D721Med (cell line): ENCODE results near the gene CCDC88C.

Experiments used
- DNase-seq: peaks from one replicate; pipeline ENCODE4 v3.0.0; 2011; ENCODE audit warnings: low spot score; ENCODE audit not compliant: insufficient read length
- FAIRE-seq: peaks from 2 replicates; lab custom pipeline; 2011; peaks lifted over from hg19 to GRCh38; lab: Jason Lieb, UNC
- TF ChIP-seq, protein P1 (sequence below): IDR thresholded peaks from 2 replicates; pipeline ENCODE4 v1.5.1; 2012; ENCODE audit warnings: mild to moderate bottlenecking, control low read depth; ENCODE audit not compliant: insufficient read depth; ENCODE audit errors: missing control alignments

CCDC88C gene

DNA sequence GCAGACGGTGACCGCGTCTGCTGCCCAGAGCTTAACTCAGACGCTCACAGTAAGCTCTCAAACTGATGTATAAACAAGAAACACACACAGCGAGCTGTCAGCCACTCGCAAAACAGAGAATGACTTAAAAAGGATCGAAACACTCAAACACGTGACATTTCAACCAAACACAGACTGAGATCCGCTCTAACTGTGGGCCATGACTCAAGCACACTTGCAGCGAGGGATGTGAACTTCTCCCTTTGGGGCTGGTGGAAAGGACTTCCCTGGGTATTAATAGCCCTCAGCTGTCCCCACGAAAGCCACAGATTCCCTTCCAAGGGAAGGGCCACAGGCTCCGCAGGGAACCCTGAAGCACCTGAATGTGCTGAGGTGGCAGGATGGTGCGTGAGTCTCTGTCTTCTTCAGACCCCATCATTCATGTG lies 29.1 kb downstream of the CCDC88C start:
- FAIRE-seq (peak; percentile 85), DNase-seq (no peak)
- TF ChIP-seq, protein P1, sequence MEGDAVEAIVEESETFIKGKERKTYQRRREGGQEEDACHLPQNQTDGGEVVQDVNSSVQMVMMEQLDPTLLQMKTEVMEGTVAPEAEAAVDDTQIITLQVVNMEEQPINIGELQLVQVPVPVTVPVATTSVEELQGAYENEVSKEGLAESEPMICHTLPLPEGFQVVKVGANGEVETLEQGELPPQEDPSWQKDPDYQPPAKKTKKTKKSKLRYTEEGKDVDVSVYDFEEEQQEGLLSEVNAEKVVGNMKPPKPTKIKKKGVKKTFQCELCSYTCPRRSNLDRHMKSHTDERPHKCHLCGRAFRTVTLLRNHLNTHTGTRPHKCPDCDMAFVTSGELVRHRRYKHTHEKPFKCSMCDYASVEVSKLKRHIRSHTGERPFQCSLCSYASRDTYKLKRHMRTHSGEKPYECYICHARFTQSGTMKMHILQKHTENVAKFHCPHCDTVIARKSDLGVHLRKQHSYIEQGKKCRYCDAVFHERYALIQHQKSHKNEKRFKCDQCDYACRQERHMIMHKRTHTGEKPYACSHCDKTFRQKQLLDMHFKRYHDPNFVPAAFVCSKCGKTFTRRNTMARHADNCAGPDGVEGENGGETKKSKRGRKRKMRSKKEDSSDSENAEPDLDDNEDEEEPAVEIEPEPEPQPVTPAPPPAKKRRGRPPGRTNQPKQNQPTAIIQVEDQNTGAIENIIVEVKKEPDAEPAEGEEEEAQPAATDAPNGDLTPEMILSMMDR: no peak

DNA sequence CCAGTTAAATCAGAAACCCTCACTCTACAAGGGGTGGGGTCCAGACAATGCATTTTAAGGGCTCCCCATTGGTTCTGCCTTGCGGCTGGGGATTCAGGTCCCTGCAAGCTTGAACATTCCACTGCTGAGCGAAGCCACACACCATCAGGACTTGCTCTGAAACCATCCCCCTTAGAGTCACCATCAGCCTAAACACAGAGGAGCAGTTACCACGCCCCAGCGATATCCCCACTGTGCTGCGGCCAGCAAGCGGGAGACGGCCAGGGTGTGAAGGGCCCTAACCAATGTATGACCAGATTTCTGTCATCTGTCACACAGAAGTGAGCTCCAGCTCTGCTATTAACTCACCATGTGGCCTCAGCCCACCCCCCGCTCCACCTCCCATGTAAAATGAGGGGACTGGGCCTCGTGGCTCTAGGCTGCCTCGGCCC lies 29.7 kb downstream of the CCDC88C start:
- DNase-seq: no peak
- FAIRE-seq: no peak
- TF ChIP-seq, protein P1: no peak

DNA sequence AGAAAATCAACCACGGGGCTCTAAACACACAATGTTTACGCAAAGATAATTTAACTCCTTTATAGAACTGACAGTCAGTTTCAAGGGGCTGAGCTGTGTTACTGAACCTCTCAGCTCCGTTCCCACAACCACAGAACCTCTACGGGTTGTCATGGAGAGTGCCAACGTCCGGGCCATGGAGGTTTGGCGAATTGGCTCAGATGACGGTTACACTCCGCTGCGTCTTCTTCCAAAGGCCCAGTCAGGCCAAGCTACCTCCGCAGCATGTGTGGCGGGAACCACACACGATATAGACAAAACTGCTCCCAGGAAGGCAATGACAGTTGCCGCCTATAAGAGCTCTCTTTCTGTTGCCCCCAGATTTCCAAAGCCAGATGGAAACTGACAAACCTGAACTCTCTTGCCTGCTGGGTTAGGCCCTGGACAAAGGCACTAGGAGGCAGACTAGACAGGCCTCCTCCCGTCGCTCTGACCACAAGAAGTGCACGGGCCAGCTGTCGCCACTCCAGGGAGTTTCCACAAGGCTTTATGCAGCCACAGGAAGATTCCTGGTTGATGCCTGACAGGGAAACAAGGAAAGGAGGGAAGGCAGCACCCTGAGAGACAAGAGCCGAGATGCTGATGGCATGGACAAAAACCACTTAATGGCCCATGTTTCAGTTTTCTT lies 30.3 kb downstream of the CCDC88C start:
- DNase-seq: no peak
- TF ChIP-seq, protein P1: no peak
- FAIRE-seq: no peak

DNA sequence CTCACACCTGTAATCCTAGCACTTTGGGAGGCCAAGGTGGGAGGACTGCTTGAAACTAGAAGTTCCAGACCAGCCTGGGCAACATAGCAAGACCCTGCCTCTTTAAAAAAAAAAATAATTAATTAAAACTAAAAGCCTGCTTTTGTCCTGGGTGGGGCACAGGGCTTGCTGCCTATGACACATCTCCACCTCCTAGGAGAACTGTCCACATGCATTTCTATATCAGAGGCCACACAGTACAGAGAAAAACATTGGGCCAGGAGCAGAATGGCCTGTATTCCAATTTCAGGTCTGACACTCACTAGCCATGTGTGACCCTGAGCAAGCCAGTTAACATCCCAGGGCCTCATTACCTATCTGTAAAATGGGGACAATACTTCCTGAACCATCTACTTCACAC lies 31.9 kb downstream of the CCDC88C start:
- DNase-seq (no peak), FAIRE-seq (no peak)
- TF ChIP-seq, protein P1: no peak

DNA sequence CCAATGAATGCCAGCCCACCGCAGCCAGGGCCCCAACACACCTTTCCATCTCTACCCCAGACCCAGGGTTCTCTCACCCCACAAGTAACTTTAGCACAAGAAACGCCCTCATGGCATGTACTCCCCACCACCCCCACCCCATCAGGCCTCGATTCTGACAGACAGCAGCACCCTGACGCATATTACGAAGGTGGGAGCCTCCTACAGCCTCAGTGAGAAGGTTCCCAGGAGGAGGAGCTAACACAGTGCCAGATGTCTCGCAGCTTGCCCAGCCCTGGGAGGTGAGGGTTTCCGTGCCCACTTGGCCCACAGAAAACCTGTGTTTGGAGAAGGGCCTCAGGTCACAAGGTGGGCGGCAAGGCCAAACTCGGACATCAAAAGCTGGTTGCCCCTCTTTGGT lies 32.4 kb downstream of the CCDC88C start:
- TF ChIP-seq, protein P1: no peak
- DNase-seq (no peak), FAIRE-seq (no peak)

DNA sequence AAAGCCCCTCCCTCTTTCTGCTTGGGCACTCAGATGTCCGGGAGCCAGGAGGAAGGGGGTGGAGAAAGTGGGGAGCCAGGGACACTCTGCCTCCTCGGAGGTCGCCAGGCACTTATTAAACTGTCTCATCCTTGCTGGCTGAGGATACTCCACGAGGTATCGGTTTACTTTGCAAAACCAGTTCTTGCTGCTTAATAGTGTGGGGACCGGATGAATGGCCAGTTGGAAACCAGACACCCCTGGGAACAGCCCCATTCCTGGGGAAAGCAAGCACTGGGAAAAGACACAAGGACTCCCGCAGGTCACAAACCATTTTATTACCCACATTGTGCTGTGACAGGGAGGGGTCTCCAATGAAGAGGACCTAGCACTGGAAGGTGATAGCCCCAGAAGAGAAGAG lies 34.2 kb downstream of the CCDC88C start:
- DNase-seq: no peak
- TF ChIP-seq, protein P1: no peak
- FAIRE-seq: no peak

DNA sequence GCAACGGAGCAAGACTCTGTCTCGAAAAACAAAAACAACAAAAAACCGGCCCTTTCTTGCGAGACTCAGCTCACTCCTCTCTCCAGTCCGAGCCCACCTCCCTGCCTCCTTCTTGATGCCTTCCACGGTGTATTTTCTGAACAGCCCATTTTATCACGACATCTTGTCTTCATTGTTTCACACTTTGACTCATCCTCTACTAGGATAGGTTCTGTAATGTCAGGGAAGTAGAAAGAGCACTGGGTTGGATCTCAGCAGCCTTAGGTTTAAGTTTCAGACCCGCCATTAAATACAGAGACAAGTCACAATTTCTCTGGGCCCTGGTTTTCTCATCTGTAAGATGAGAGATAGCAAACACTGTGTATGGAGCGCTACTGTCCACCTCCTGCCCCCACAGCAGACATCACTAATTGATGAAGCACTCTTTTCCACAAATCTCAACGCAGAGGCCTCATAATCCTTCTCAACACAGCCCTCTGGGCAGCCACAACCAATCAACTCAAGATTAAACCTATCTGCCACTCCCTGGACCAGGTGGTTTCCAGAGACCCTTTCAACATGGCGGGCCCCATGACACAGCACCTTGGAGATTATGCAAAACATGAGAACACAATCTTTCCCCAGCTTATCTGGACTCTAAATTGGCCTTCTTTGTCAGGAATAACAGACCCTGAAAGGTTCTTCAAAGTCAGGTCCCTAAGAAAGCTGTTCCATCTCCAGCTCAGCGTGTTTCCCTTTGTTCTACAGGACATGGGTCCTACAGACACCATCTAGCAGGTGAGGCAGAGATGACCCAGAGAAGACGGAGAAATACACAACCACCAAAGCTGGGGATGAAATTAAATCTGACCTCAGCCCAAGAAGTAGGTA lies 35.6 kb downstream of the CCDC88C start:
- peak; percentile 71 for DNase-seq
- TF ChIP-seq, protein P1: no peak
- FAIRE-seq: peak; percentile 98
